Prostate gland (tissue), 2 donors: Measurements from ENCODE around the gene MBOAT2.

ENCODE experiments used
- CTCF ChIP-seq, 4 experiments: fragments of 200-600 bp in 2 of 4; fragments of 450-650 bp in 2 of 4; sonication (generic) in 2 of 4; IDR thresholded peaks; 1 replicate in 3 of 4; 2 replicates in 1 of 4; pipeline ENCODE4 v1.5.1; 2016 to 2019; ENCODE audit warnings: antibody characterized with exemption in 4 of 4, mild to moderate bottlenecking in 2 of 4, moderate library complexity in 2 of 4
- POLR2A ChIP-seq: fragments of 450-650 bp; IDR thresholded peaks from one replicate; pipeline ENCODE4 v1.6.1; 2016; ENCODE audit warnings: antibody characterized with exemption, mild to moderate bottlenecking
- POLR2AphosphoS5 ChIP-seq: sonication (generic); formaldehyde crosslinking; IDR thresholded peaks from one replicate; pipeline ENCODE4 v1.6.1; 2017; ENCODE audit warnings: antibody characterized with exemption

GRCh38 chr2:9013403-9013802 lies 9.9 kb upstream of the MBOAT2 start:
- TF ChIP-seq POLR2A, result no peak
- TF ChIP-seq CTCF (IDR thresholded peaks at IDR 0.05), result no peak
- TF ChIP-seq POLR2AphosphoS5, result no peak
